K562 (cell line): ENCODE measurements around the gene NAA15. TPM values are rescaled to one million over a fixed set of nuclear protein-coding genes. Genes with fewer than 3 reads are reported as not detected.

Experiments used
- CCNT2 ChIP-seq: IDR thresholded peaks from 2 replicates; pipeline ENCODE4 v1.6.1; 2011; ENCODE audit warnings: borderline replicate concordance, low read depth, mild to moderate bottlenecking, moderate library complexity, mixed read lengths, low read length; ENCODE audit not compliant: insufficient read length; ENCODE audit errors: extremely low read depth
- CEBPG ChIP-seq, 3 experiments: fragments of 200-800 bp in 1 of 3; sonication (Bioruptor generic) in 1 of 3; sonication (generic) in 1 of 3; formaldehyde crosslinking in 1 of 3; IDR thresholded peaks in 2 of 3; conservative IDR thresholded peaks in 1 of 3; 2 replicates each; pipeline versions ENCODE4 v1.6.1 to v1.8.0; 2016 to 2022; ENCODE audit warnings: missing compliant biosample characterization in 2 of 3, missing genetic modification characterization in 2 of 3, mild to moderate bottlenecking in 1 of 3, missing genetic modification reagents in 1 of 3
- CTBP1 ChIP-seq: fragments of 450-650 bp; IDR thresholded peaks from 2 replicates; pipeline ENCODE4 v1.6.1; 2016; ENCODE audit warnings: borderline replicate concordance
- EP400 ChIP-seq: fragments of 450-650 bp; IDR thresholded peaks from 2 replicates; pipeline ENCODE4 v1.6.1; 2017; ENCODE audit warnings: antibody characterized with exemption, mild to moderate bottlenecking, moderate library complexity
- ETV6 ChIP-seq, 3 experiments: fragments of 150-350 bp in 1 of 3; sonication (generic) in 1 of 3; formaldehyde crosslinking in 1 of 3; IDR thresholded peaks; 2 replicates each; pipeline versions ENCODE4 v1.6.1 to v1.8.0; 2014 to 2022; ENCODE audit warnings: borderline replicate concordance in 2 of 3, low read depth in 2 of 3, antibody characterized with exemption in 1 of 3, low read length in 1 of 3, mild to moderate bottlenecking in 1 of 3, missing genetic modification reagents in 1 of 3
- FOXA1 ChIP-seq: fragments of 450-650 bp; IDR thresholded peaks from 2 replicates; pipeline ENCODE4 v1.6.1; 2016; ENCODE audit warnings: mild to moderate bottlenecking, borderline replicate concordance
- MBD2 ChIP-seq: sonication (generic); IDR thresholded peaks from 2 replicates; pipeline ENCODE4 v1.6.1; 2016; ENCODE audit warnings: low read depth, borderline replicate concordance
- MCM7 ChIP-seq, 2 experiments: fragments of 450-650 bp; IDR thresholded peaks; 2 replicates each; pipeline ENCODE4 v1.6.1; 2016 to 2018
- MXI1 ChIP-seq: IDR thresholded peaks from 2 replicates; pipeline ENCODE4 v1.6.1; 2011; ENCODE audit warnings: low read depth, mild to moderate bottlenecking, improper control_type of control experiment, low read length
- POU5F1 ChIP-seq: fragments of 150-350 bp; IDR thresholded peaks from 2 replicates; pipeline ENCODE4 v1.6.1; 2014; ENCODE audit warnings: borderline replicate concordance, low read length, low read depth, mild to moderate bottlenecking; ENCODE audit not compliant: partially characterized antibody
- SAP30 ChIP-seq: fragments of 200-600 bp; sonication (generic); IDR thresholded peaks from 2 replicates; pipeline ENCODE4 v1.6.1; 2012; ENCODE audit warnings: borderline replicate concordance, low read depth, mild to moderate bottlenecking, moderate library complexity, low read length, control low read depth, inconsistent platforms; ENCODE audit not compliant: insufficient read depth, poor library complexity, severe bottlenecking
- TRIM28 ChIP-seq: fragments of 450-650 bp; IDR thresholded peaks from 2 replicates; pipeline ENCODE4 v1.6.1; 2017
- ZNF668 ChIP-seq: fragments of 250-450 bp; sonication (Bioruptor Pico); IDR thresholded peaks from 2 replicates; pipeline ENCODE4 v1.8.0; 2022; ENCODE audit warnings: mild to moderate bottlenecking, inconsistent platforms
- polyA plus RNA-seq, 8 experiments: library from polyadenylated mRNA; depleted of rRNA in 4 of 8; stranded (reverse) in 5 of 8; unstranded in 3 of 8; fragments of >200 nt; fragmentation: Nextera tagmentation in 2 of 8; fragmentation: Illumina TruSeq in 1 of 8; extraction: Ambion mirVana in 2 of 8; extraction: Trizol in 1 of 8; gene quantifications; 2 replicates each; pipeline versions ENCODE4 v1.2.1 to v1.2.3, GENCODE V29; 2011 to 2014; ENCODE audit warnings: inconsistent platforms in 1 of 8, missing spikeins in 1 of 8
- total RNA-seq, 7 experiments: library from RNA; depleted of rRNA in 6 of 7; stranded (reverse); fragments of >200 nt in 6 of 7; fragmentation: Illumina TruSeq in 2 of 7; extraction: Trizol in 2 of 7; gene quantifications; 2 replicates each; pipeline versions ENCODE4 v1.2.1 to v1.2.3, GENCODE V29; 2011 to 2021; ENCODE audit warnings: low replicate concordance in 1 of 7
- TF ChIP-seq, protein P1 (sequence below): sonication (generic); formaldehyde crosslinking; IDR thresholded peaks from 2 replicates; pipeline ENCODE4 v1.8.0; 2023; ENCODE audit warnings: mild to moderate bottlenecking, missing genetic modification reagents
- TF ChIP-seq, protein P2 (sequence below): fragments of 150-350 bp; conservative IDR thresholded peaks from 2 replicates; pipeline ENCODE4 v1.6.1; 2014; ENCODE audit warnings: low read length
- TF ChIP-seq, protein P3 (sequence below), 3 experiments: fragments of 200-800 bp in 1 of 3; sonication (Bioruptor generic) in 1 of 3; sonication (generic) in 1 of 3; formaldehyde crosslinking in 1 of 3; IDR thresholded peaks; 2 replicates each; pipeline versions ENCODE4 v1.6.1 to v1.8.0; 2016 to 2022; ENCODE audit warnings: mild to moderate bottlenecking in 2 of 3, missing compliant biosample characterization in 2 of 3, missing genetic modification characterization in 2 of 3, missing genetic modification reagents in 1 of 3

NAA15 gene
- total and polyA plus RNA-seq, 9 of the 15 experiments (the other 6 are each of a cell fraction or from before 2014, with no cell fraction given): 37.8 to 117 (median 63.2) TPM

DNA sequence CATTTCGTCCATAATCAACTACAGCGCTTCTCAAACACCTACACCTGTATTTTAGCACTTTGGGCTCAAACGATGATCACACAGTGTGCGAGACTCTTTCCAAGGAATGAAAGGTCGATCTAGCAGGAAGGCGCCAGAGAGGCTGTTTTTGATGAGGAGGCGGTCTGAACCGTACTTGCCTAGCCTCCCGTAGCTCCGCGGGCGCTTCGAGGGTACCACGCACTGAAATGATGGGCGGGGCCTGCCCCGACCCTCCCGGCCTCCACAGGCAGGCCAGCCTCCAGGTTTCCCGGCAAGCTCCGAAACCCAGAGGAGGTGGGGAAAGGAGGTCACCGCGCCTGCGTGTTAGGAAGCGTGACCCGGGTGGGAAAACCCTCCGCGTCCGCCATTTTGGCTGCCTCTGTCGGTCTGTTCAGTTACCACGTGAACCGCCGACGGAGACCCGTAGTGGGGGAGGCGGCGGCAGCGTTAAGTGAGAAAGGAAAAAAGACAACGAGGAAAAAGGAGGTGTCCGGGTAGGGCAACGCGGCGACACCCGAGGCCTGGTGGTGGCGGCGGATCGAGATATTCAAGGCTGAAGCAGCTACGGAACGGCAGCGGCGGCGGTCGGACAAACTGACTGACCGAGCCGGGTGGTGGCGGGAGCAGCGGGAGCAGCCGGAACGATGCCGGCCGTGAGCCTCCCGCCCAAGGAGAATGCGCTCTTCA, at the start of gene NAA15 (continued):
- TF ChIP-seq CCNT2: peak; percentile 37
- TF ChIP-seq ZNF668 (CRISPR knock-in tag): no peak
- TF ChIP-seq MCM7 (IDR thresholded peaks at IDR 0.05): no peak
- TF ChIP-seq, protein P1, sequence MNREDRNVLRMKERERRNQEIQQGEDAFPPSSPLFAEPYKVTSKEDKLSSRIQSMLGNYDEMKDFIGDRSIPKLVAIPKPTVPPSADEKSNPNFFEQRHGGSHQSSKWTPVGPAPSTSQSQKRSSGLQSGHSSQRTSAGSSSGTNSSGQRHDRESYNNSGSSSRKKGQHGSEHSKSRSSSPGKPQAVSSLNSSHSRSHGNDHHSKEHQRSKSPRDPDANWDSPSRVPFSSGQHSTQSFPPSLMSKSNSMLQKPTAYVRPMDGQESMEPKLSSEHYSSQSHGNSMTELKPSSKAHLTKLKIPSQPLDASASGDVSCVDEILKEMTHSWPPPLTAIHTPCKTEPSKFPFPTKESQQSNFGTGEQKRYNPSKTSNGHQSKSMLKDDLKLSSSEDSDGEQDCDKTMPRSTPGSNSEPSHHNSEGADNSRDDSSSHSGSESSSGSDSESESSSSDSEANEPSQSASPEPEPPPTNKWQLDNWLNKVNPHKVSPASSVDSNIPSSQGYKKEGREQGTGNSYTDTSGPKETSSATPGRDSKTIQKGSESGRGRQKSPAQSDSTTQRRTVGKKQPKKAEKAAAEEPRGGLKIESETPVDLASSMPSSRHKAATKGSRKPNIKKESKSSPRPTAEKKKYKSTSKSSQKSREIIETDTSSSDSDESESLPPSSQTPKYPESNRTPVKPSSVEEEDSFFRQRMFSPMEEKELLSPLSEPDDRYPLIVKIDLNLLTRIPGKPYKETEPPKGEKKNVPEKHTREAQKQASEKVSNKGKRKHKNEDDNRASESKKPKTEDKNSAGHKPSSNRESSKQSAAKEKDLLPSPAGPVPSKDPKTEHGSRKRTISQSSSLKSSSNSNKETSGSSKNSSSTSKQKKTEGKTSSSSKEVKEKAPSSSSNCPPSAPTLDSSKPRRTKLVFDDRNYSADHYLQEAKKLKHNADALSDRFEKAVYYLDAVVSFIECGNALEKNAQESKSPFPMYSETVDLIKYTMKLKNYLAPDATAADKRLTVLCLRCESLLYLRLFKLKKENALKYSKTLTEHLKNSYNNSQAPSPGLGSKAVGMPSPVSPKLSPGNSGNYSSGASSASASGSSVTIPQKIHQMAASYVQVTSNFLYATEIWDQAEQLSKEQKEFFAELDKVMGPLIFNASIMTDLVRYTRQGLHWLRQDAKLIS (CRISPR knock-in tag): peak; percentile 83; the same call in 1 of the 2 replicates
- TF ChIP-seq, protein P2, sequence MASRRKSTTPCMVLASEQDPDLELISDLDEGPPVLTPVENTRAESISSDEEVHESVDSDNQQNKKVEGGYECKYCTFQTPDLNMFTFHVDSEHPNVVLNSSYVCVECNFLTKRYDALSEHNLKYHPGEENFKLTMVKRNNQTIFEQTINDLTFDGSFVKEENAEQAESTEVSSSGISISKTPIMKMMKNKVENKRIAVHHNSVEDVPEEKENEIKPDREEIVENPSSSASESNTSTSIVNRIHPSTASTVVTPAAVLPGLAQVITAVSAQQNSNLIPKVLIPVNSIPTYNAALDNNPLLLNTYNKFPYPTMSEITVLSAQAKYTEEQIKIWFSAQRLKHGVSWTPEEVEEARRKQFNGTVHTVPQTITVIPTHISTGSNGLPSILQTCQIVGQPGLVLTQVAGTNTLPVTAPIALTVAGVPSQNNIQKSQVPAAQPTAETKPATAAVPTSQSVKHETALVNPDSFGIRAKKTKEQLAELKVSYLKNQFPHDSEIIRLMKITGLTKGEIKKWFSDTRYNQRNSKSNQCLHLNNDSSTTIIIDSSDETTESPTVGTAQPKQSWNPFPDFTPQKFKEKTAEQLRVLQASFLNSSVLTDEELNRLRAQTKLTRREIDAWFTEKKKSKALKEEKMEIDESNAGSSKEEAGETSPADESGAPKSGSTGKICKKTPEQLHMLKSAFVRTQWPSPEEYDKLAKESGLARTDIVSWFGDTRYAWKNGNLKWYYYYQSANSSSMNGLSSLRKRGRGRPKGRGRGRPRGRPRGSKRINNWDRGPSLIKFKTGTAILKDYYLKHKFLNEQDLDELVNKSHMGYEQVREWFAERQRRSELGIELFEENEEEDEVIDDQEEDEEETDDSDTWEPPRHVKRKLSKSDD: 0 out of 2 replicates have a peak, but pooled peaks have one; percentile 30
- TF ChIP-seq, protein P3, sequence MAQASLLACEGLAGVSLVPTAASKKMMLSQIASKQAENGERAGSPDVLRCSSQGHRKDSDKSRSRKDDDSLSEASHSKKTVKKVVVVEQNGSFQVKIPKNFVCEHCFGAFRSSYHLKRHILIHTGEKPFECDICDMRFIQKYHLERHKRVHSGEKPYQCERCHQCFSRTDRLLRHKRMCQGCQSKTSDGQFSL (CRISPR knock-in tag; IDR thresholded peaks at IDR 0.05): peak; percentile 61; the same call in 1 of the 2 replicates
- TF ChIP-seq, protein P3 (tag; IDR thresholded peaks at IDR 0.05): no peak
- TF ChIP-seq TRIM28: no peak
- TF ChIP-seq MBD2: peak; percentile 50
- TF ChIP-seq POU5F1: peak; percentile 6
- TF ChIP-seq CEBPG (CRISPR knock-in tag; IDR thresholded peaks at IDR 0.05): no peak
- no peak for TF ChIP-seq CEBPG (tag; conservative IDR thresholded peaks at IDR 0.05 in 1 of 2, IDR thresholded peaks at IDR 0.05 in 1 of 2)
- peak; percentile 89 for TF ChIP-seq MXI1
- peak; percentile 93 for TF ChIP-seq SAP30
- no peak for TF ChIP-seq FOXA1
- no peak for TF ChIP-seq ETV6 (IDR thresholded peaks at IDR 0.05; ENCODE audit: borderline replicate concordance in 1 of 2, low read depth in 2 of 2, low read length in 1 of 2)
- TF ChIP-seq ETV6 (CRISPR knock-in tag; IDR thresholded peaks at IDR 0.05; ENCODE audit: borderline replicate concordance): 0 out of 2 replicates have a peak, but pooled peaks have one; percentile 48
- TF ChIP-seq CTBP1: peak; percentile 80; the same call in 1 of the 2 replicates
- TF ChIP-seq EP400: peak; percentile 99
